PC-9 (cell line): ENCODE measurements around the gene DOCK9. TPM values are rescaled to one million over a fixed set of nuclear protein-coding genes. Genes with fewer than 3 reads are reported as not detected.

Experiments
- BruUV-seq: library from RNA; stranded (reverse); fragments of 400-500 nt; replicated peaks from 2 replicates; lab custom pipeline; 2021; lab: Mats Ljungman, UMichigan
- CTCF ChIA-PET: fragments of 300-600 bp; sonication (Branson Sonifier 250); formaldehyde crosslinking; loops from one replicate; lab custom pipeline; 2022; ENCODE audit warnings: antibody characterized with exemption; lab: Charles Lee
- POLR2A ChIA-PET: fragments of 300-600 bp; sonication (Branson Sonifier 250); formaldehyde crosslinking; loops from one replicate; lab custom pipeline; 2022; ENCODE audit warnings: antibody characterized with exemption; ENCODE audit not compliant: unreplicated experiment; lab: Charles Lee
- DNase-seq, 2 experiments: peaks; one replicate each; pipeline versions ENCODE4 v3.0.0 to v3.0.0-alpha.2; 2015 to 2022; ENCODE audit warnings: mixed read lengths in 1 of 2
- H2AFZ ChIP-seq: fragments of 200-600 bp; sonication (generic); 2 replicates; pipeline ENCODE4 v1.8.1; 2017; ENCODE audit warnings: antibody characterized with exemption
- H3F3A ChIP-seq: fragments of 200-600 bp; sonication (generic); 2 replicates; pipeline ENCODE4 v1.8.1; 2017; ENCODE audit warnings: antibody characterized with exemption, mild to moderate bottlenecking, low read depth; ENCODE audit not compliant: insufficient read depth
- H3K27ac ChIP-seq: fragments of 200-600 bp; sonication (generic); 2 replicates; pipeline ENCODE4 v1.6.1; 2016; ENCODE audit warnings: mixed run types
- H3K27me3 ChIP-seq: fragments of 200-600 bp; sonication (generic); 2 replicates; pipeline ENCODE4 v1.6.1; 2016; ENCODE audit warnings: low read depth, mixed run types; ENCODE audit not compliant: insufficient read depth
- H3K36me3 ChIP-seq: fragments of 200-600 bp; sonication (generic); 2 replicates; pipeline ENCODE4 v1.6.1; 2016; ENCODE audit warnings: low read depth, mixed run types
- H3K4me1 ChIP-seq: fragments of 200-600 bp; sonication (generic); replicated peaks from 2 replicates; pipeline ENCODE4 v1.6.1; 2016; ENCODE audit warnings: mixed run types; ENCODE audit not compliant: insufficient read depth
- H3K4me2 ChIP-seq: fragments of 200-600 bp; sonication (generic); 2 replicates; pipeline ENCODE4 v1.6.1; 2017; ENCODE audit warnings: mixed run types
- H3K4me3 ChIP-seq: fragments of 200-600 bp; sonication (generic); 2 replicates; pipeline ENCODE4 v1.6.1; 2016; ENCODE audit warnings: mixed run types
- H3K79me2 ChIP-seq: fragments of 200-600 bp; sonication (generic); 2 replicates; pipeline ENCODE4 v1.6.1; 2017; ENCODE audit warnings: low read depth, mixed run types
- H3K9me2 ChIP-seq: fragments of 200-600 bp; sonication (generic); 2 replicates; pipeline ENCODE4 v1.8.1; 2017; ENCODE audit warnings: mild to moderate bottlenecking; ENCODE audit not compliant: insufficient read depth
- H3K9me3 ChIP-seq: fragments of 200-600 bp; sonication (generic); 2 replicates; pipeline ENCODE4 v1.8.1; 2016; ENCODE audit warnings: low read depth; ENCODE audit not compliant: insufficient read depth
- H4K20me1 ChIP-seq: fragments of 200-600 bp; sonication (generic); 2 replicates; pipeline ENCODE4 v1.8.1; 2017; ENCODE audit not compliant: insufficient read depth
- EZH2 ChIP-seq: fragments of 200-600 bp; sonication (generic); IDR thresholded peaks from 2 replicates; pipeline ENCODE4 v1.8.0; 2017; ENCODE audit warnings: antibody characterized with exemption, low read depth
- intact Hi-C: fragments of 100-400 bp; cut with micrococcal nuclease; formaldehyde crosslinking; loops from one replicate; pipeline ENCODE4 v1.10.0; 2022; ENCODE audit not compliant: unreplicated experiment
- total RNA-seq: library from RNA; stranded (reverse); gene quantifications from 2 replicates; pipeline ENCODE4 v1.2.3, GENCODE V29; 2021
- TF ChIP-seq, protein P1 (sequence below): fragments of 200-600 bp; sonication (generic); conservative IDR thresholded peaks from 2 replicates; pipeline ENCODE4 v1.6.1; 2017; ENCODE audit warnings: mixed run types, antibody characterized with exemption, mild to moderate bottlenecking, moderate library complexity

Gene DOCK9
- total RNA-seq, 1 experiment from 2014 or later = 69.5 TPM

DNA sequence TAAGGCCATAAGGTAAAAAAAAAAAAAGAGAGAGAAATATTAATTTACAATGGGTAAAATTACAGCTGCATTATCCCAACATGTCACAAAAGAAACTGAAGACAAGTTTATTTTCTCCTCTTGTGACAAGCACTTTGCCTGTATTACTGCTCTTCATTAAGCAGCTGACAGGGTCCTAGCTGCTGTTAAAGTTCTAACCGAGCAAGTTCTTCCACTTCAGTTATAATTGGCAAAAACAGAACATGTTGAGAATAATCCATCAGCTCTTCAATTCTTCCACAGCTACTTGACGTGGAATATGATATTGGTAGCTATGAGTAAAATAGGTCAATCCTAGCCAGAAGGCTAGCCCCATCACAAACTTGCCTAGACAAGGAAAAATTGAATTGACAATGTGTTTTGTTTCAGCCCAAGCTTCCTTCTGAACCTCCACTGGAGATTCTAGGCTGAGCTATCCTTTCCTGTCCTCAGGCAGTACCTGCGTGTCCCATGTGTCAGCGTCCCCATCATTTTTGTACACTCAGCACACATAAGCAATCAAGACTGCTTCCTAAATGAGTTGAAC, 32.2 kb upstream of the DOCK9 start:
- Histone ChIP-seq H3K27me3 (no peaks in the 10 kb centered on the region), H3K4me1 (no peaks in the 10 kb centered on the region), H3F3A (no peaks in the 10 kb centered on the region), H4K20me1 (no peaks in the 10 kb centered on the region), H3K9me3 (no peaks in the 10 kb centered on the region), H3K27ac (no peak overlapping the region), H2AFZ (no peak overlapping the region), H3K4me3 (no peak overlapping the region), H3K36me3 (no peaks in the 10 kb centered on the region), H3K9me2 (no peaks in the 10 kb centered on the region), H3K4me2 (no peak overlapping the region), H3K79me2 (peaks cover 27% of the 10 kb centered on the region; the same call in 1 of the 2 replicates)
- POLR2A ChIA-PET = no interaction called here
- CTCF ChIA-PET = no interaction called here
- intact Hi-C loops = no loop called here
- DNase-seq = no peak
- TF ChIP-seq, protein P1, sequence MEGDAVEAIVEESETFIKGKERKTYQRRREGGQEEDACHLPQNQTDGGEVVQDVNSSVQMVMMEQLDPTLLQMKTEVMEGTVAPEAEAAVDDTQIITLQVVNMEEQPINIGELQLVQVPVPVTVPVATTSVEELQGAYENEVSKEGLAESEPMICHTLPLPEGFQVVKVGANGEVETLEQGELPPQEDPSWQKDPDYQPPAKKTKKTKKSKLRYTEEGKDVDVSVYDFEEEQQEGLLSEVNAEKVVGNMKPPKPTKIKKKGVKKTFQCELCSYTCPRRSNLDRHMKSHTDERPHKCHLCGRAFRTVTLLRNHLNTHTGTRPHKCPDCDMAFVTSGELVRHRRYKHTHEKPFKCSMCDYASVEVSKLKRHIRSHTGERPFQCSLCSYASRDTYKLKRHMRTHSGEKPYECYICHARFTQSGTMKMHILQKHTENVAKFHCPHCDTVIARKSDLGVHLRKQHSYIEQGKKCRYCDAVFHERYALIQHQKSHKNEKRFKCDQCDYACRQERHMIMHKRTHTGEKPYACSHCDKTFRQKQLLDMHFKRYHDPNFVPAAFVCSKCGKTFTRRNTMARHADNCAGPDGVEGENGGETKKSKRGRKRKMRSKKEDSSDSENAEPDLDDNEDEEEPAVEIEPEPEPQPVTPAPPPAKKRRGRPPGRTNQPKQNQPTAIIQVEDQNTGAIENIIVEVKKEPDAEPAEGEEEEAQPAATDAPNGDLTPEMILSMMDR = no peak
- TF ChIP-seq EZH2 = no peak
- no TSS peak for BruUV-seq

DNA sequence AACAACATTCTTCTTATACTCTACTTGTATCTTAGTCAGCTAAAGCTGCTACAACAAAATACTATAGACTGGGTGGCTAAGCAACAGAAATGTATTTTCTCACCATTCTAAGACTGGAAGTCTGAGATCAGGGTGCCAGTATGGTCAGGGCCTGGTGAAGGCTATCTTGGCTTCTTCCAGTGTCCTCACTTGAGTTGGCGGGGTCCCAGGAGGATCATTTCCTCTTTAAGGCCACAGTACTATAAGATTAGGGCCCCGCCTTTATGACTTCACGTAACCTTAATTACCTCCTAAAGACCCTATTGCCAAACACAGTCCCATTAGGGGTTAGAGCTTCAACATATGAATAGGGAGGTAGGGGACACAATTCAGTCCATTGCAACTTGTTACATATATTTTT, 30.7 kb upstream of the DOCK9 start:
- H4K20me1 ChIP-seq = no peaks in the 10 kb centered on the region
- H3F3A ChIP-seq = no peaks in the 10 kb centered on the region
- no peak overlapping the region for H3K4me2 ChIP-seq
- no peaks in the 10 kb centered on the region for H3K9me2 ChIP-seq
- H3K4me3 ChIP-seq = no peak overlapping the region
- no TSS peak for BruUV-seq
- DNase-seq = no peak
- TF ChIP-seq, protein P1 = no peak
- TF ChIP-seq EZH2 = no peak
- no peak overlapping the region for H2AFZ ChIP-seq
- H3K4me1 ChIP-seq = no peaks in the 10 kb centered on the region
- ChIA-PET CTCF (no interaction called here), POLR2A (interaction anchor here (0.6 kb wide), 1 partner anchor 16 kb away, joined by 6 read pairs; no protein-coding TSS in a partner anchor)
- H3K9me3 ChIP-seq = no peaks in the 10 kb centered on the region
- H3K27ac ChIP-seq = no peak overlapping the region
- H3K79me2 ChIP-seq = peaks cover 23% of the 10 kb centered on the region; the same call in 1 of the 2 replicates
- no peaks in the 10 kb centered on the region for H3K27me3 ChIP-seq
- no peaks in the 10 kb centered on the region for H3K36me3 ChIP-seq
- intact Hi-C loops = no loop called here

DNA sequence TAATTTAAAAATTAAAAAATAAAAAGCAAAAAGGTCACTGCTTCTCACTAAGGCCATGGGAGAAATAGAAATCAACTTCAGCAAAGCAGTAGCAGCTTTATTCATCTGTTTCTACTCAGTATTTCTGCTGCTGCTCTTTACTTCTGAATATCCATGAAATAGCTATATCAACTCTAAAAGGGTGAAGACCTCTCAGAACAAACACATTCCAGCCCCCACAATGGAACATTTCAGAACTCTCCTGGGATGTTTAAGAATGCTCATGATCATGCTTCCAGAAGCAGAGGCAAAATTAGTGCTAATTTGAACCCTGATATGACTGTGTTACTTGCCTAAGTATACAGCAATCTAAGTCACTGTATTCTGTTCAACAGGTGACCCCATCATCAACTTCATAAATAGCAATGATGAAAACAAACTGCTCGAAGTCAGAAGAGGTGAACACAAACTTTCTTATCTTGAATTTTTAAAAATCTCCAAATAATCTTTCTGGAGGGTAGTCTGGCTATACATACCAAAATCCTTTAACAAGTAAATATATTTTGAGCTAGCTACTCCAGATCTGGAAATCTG, 29.6 kb upstream of the DOCK9 start:
- Histone ChIP-seq H3K4me1 (no peaks in the 10 kb centered on the region), H4K20me1 (no peaks in the 10 kb centered on the region), H2AFZ (no peak overlapping the region), H3K27ac (no peak overlapping the region), H3K9me2 (no peaks in the 10 kb centered on the region), H3F3A (no peaks in the 10 kb centered on the region), H3K9me3 (no peaks in the 10 kb centered on the region), H3K4me2 (no peak overlapping the region), H3K27me3 (no peaks in the 10 kb centered on the region), H3K36me3 (no peaks in the 10 kb centered on the region), H3K79me2 (peaks cover 23% of the 10 kb centered on the region; the same call in 1 of the 2 replicates), H3K4me3 (no peak overlapping the region)
- TF ChIP-seq, protein P1 = no peak
- no peak for TF ChIP-seq EZH2
- no peak for DNase-seq
- no TSS peak for BruUV-seq
- ChIA-PET POLR2A (no interaction called here), CTCF (no interaction called here)
- intact Hi-C loops = no loop called here
